Hippocampal formation (tissue), 2 donors: ENCODE data around the gene CDC20B.
"Not testable (repeated sequence)": the region's sequence is repeated elsewhere in the genome, so short reads cannot be mapped to it uniquely, and the experiment has no call there.

ENCODE experiments used
- DNase-seq, 2 donors: peaks; one replicate each; lab custom pipeline; 2025; lab: John Stamatoyannopoulos, UW

Gene CDC20B

DNA sequence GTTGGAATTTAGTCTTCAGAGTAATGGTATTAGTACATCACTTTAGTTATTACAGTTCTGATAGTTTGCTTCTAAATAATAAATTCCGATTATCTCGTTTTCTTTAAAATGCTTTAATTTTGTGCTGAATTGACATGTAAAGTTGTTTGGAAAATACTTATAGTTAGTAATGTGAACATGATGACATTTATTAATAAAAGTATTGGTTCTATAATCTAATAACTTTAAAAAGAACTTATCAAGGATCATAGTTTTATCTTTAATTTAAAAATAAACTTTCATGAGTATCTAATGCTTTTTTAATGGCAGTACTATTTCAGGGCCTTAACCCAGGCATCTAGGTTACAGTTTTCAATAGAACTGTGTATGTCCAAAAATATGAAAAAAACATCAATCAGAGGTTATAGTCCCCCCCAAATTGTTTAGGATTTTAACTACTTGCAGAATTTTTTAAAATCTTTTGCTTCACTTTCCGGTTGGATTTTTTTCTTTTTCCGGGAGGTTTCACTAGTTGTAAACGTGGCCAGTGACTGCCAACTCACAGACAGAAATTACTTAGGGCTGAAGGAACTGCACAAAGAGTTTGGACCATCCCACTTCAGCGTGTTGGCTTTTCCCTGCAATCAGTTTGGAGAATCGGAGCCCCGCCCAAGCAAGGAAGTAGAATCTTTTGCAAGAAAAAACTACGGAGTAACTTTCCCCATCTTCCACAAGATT is 12.3 kb downstream of the CDC20B start:
- DNase-seq = no peak

DNA sequence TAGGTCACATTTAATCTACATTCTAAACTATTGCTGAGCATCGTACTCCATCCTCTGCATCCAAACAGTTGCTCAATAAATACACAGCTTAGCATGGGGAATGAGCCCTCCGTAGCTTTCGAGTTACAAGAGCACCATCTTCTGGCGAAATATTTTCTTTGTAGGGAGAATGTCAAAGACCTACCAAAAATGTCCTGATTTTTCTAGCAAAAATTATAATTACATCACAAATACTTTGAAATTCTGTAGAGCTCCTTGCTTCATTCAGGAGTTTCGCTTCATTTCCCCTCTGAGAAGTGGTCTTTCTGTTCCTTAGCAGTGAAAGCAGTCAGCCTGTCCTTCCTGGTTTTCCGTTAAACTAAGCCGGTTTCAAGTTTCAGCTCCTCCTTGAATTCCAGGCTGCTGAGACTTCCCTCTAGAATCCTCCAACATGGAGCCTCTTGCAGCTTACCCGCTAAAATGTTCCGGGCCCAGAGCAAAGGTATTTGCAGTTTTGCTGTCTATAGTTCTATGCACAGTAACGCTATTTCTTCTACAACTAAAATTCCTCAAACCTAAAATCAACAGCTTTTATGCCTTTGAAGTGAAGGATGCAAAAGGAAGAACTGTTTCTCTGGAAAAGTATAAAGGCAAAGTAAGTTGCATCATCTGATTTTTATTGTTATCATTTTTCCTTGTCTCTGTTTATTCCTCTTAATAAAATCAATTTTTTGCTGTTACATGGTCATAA is 13.0 kb downstream of the CDC20B start, which contains the start of gene GPX8:
Gene GPX8, plus strand, starts transcription at position 409 of the 730 bp plus-strand sequence. Its CDS starts 22 bp downstream, at position 431.
- DNase-seq = peak in 1 of 2 donors; percentile 36

DNA sequence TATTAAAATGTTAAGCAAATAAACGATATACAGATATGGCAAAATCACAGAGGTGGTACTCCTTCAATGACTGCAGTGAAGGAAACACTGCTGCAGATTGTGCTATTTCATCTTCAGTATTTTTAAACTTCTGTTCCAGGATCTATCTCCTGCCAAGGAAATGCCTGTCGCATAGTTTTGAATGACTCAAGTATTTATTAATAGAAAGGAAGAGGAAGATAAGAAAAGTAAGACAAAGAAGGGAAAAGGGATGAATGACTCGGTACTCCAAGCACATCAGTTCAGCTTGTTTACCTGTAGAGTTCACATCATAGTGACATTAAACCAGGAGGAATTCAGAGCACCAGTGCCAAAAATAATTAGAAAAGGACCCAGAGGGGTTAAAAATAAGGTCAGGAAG is 18.1 kb downstream of the CDC20B start:
- DNase-seq = no peak

DNA sequence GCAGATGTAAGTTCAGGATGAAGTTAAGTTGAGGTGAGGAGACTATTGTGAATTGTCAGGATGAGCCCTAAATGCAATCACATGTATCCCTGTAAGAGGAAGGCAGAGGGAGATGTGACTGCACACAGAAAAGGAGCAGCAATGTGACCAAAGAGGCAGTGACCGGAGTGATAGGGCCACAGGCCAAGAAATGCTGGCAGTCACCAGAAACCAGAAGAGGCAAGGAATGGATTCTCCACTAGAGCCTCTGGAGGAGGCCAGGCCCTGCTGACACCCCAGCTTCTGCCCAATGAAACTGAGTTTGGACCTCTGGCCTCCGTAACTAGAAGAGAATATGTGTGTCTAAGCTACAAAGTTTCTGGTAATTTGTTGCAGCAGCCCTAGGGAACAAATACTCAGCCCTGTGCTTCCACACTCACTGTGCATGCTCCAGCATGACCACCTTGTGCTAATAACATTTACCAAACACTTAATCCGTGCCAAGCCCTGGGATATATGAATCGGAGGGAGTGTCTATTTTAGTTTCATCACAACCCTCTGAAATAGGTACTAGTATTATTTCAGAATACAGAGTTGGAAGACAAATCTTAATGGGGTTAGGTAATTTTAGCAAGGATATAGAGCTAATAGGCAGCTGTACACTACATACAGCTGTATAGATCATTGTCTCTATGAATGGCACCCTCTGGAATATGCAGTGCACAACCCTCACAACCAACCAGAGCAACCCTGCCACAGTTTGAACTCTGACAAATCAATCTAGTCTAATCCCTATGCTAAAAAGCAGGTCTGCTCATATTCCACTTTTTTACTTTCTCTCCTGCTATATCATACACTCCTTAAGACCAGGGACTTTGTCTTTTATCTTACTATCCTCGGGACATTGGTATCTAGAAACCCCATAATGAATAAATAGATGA is 20.8 kb downstream of the CDC20B start:
- DNase-seq = no peak

DNA sequence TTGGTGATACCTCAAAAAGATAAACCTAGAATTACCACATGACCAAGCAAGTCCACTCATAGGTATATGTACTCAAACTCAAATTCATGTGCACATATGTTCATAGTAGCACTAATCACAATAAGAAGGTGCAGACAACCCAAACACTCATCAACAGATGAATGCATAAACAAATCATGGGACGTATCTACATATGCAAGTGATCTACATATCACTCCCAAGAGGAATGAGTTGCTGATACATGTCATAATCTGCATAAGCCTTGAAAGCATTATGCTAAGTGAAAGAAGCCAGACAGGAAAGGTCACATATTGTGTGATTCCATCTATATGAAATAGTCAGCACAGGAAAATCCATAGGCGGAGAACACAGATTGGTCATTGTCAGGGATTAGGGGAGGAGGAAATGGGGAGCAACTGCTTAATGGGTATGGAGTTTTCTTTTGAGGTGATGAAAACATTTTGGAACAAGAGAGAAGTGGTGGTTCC is 23.6 kb downstream of the CDC20B start:
- DNase-seq = no peak

DNA sequence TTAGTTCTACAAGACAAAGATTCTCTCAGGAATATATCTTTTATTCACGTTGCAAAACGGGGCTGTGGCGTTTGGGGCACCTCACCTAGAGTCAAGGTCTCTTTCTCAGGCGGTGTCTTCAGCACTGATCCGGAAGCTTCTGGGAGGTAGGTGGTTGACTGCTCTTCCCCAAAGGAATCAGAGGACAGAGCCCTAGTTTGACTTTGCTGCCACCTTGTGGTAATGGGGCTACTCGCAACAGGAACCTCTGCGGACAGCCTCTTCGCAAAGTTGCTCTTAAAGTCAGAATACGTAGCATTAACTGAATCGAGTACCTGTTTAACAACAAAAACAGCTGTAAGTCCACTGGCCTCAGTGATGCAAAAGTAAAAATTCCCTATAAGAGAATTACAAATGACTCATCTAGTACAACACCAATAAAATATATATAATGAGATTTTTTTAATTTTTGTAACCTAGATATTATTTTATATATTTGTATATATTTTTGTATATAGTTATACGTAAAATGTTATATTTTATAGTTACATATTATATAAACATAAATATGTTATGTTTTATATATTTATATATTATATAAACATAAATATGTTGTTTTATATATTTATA is 26.3 kb downstream of the CDC20B start:
- peak; percentile 60 to 62 for DNase-seq

DNA sequence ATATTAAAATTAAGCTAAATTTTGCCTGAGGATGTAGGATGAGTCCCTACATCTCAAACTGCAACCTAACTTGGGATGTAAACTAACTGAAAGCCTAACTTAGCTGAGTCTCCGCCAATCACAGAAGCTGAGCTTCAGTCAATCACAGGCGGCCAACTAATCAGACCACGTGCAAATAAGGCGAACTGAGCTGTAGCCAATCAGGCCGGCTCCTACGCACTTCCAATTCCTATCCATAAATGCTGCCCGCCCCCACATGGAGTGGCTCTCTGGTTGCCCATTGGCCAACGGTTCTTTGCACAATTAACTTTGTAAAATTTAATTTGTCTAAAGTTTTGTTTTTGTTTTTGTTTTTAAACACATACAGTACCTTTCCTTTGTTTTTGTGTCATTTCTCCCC is 26.9 kb downstream of the CDC20B start:
- DNase-seq = no peak

DNA sequence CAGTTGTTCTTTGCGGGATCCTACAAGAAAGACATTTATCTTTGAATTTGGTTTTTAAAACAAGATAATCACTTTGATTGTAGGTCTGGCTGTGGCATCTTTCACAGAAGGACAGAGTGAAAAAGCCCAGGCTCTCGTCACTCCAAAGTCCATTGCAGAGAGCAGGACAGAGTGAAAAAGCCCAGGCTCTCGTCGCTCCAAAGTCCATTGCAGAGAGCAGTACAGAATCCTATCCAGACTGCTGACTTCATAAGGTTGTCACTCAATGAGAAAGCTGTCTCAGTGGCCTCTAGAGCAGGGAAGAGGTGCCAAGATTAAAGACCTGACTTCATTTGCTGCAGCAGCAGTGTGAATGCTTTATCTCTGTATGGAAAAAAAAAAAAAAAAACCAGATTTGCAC is 29.4 kb downstream of the CDC20B start:
- no peak for DNase-seq

DNA sequence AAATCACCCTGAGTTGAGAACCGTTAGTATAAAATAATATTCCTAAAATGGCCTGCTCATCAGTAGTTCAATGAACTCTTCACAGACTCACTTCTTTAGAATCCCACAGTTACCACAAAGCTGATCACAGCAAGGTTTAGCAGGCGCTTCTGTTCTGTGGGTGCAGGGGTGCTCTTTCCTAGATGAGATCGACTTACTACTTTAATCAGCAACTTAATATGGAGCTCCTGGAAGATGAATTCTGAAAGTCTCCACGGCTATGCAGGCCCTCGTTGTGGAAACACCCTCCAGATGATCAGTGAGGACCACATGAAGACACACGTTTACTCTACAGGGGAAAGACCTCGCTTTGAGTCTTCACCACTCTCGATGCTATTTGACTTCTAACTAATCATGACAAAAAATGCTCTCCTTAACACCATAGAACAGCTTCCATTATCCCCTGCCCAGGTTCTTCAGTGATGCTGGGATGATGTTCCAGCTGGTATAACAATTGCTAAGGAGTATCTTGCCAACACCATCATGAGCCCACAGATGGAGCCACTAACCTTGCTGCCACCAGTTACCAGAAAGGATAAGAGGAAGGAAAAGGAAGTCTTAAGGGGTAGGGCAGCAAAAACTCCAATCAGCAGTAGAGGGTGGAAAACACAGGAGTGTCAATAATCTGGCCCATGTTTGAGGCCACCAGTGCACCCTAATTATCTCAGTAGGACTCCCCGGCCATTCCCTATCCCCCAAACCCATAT is 30.9 kb downstream of the CDC20B start:
- DNase-seq = no peak

DNA sequence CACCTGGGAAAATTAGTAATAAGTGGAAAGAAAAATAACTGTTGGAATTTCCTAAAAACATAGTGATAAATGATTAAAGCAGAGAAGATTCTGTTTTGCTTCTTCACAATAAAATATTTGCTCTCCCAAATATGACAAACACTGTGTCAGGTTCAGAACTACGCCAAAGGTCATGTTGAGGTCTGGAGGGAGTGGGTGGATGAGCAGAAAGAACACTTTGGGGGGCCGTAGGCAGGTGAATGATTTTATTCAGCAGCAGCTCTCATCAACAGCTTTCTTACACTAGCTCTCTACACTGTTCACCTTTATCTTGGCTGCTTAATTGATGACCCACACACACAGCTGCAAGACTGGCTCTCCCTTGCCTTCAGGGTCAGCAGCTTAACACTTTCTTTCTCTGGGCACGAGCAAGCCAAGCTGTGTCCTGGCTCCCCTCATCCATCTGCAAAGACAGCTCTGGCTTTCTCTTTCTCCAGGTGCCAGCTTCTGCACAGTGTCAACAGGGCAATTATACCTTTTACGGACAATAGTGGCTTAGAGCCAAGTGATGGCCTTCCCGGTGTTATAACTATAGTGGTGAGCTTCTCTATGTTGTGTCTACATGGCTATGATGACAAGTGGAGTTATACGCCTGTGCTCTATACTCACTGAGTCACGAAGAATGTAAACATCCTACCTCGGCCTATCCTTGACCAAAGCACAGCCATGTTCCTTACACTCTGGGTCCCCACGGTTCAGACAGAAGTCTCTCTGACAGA is 31.9 kb downstream of the CDC20B start:
- no peak for DNase-seq

DNA sequence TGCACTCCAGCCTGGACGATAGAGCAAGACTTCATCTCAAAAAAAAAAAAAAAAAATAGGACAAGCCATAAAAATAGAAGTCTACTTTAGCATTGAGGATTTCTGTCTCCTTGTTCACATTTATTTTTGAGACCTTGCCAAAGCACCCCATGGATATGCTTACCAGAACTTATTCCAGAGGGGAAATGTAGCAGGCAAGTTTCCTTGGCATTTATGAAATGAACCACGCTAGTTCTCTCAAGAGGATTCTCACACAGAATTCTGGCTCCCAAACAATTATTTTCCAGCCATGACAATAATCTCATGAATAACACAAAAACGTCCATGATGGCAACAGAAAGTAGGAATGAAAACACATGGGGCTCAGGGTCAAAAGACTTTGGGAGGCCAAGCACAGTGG is 36.5 kb downstream of the CDC20B start:
- no peak for DNase-seq

DNA sequence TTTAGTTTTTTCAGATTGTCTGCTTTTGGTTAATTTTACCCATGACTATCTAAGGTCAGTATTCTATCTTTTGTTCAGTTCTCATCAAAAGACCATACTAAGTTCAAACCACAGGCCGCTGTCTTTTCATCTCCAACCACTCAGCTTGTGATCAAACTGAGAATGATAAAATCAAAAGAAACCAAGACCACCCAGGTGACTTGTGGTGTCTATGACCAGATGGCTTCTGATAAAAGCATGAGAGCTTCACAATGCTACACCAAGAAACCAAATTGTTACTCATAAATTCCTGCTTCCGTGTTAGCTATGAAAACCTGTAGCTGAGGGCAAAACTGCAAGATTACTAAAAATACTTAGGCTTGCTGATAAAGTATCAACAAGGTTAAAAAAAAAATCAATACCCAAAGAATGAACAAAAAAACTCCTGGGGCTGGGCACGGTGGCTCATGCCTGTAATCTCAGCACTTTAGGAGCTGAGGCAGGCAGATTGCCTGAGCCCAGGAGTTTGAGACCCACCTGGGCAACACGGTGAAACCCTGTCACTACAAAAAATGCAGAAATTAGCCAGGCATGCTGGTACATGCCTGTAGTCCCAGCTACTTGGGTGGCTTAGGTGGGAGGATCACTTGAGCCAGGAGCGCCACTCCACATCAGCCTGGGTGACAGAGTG is 38.8 kb downstream of the CDC20B start:
- DNase-seq = no peak

DNA sequence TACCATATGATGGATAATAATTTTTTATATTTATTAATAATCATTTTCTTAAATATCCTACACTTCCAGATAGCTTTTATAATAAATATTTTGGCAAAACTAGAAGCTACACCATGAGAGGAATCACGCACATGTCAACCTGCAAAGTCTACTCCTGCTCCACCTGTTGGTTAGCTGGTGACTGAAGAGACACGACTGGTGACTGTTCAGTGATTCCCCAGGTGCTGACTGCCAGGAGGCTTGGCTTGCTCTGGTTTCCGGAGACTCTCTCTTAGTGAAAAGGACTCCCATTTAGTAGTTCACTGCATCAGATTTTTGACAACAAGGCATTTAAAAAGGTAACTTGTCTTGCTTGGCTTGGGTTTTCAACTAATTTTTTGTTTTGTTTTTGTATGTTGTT is 49.6 kb downstream of the CDC20B start:
- no peak for DNase-seq

DNA sequence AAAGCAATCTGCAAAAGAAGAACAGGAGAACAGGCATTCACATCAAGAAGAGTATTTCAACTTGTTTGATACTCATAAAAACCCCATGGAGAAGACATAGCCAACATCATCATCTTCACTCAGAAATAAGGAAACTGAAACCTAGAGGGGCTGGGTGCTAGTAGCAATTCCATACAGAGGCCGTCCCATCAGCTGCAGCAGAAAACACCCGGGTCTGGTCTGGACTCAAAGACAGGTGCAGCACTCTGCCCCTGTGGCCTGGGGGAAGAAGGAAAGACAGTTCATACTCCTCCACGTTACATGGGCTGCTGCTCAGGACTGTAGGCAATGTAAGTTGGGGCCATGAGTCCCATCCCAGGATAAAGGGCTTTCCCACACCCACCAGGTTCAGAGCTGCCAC is 58.9 kb downstream of the CDC20B start:
- DNase-seq = no peak

DNA sequence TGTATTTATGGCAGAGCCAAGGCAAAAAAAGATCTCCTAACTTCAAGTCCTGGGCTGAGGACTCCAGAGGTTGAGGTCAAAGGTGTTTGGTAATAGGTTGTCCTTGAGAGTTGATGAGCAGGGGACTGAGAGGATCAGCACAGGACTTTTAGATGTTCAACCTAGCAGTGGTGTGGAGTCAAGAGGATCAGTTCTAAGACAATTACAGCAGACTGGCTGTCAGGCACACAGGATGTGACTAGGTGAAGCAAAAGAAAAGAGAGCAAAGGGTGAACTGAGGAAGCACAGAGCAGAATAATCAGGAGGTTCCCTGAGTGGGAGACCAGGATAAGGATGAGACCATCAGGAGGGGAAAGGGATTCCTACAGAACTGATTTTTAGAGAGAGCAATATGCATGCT is 59.6 kb downstream of the CDC20B start:
- DNase-seq = no peak

DNA sequence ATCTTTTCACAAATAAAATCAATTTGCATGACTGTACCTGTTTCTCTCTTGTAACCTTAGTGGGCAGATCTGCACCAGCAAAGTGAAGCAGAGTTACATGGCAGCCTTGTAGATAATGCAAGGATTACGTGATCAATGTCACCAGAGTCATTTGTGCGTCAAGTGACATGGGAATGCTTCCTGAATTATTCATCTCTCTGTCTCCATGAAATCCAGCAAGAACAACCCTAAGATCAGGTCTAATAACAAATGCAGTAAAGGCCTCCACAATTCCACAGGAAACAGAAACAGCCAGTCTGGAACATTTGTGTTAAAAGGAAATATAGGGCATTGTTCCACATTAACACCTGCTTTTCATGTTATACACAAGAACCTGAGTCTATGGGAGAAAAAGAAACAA is 62.8 kb downstream of the CDC20B start:
- no peak for DNase-seq

DNA sequence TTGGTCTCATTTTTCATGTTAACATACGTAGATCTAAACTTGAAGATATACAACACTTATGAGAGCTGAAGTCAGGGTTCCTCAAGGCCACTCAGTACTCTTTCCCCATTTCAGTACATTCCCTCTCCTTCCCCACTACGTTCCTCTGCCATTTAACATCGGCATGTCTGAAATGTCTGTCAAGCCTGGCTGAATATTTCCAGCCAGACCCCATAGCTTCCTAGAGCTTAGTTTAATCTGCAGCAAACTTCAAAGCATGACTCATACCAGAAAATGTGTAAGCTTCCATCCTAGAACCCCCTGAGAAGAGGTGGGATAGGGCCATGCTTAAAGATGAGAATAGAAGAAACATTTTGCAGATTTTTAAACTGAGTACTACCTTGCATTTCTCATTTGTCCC is 64.3 kb downstream of the CDC20B start:
- DNase-seq = no peak

DNA sequence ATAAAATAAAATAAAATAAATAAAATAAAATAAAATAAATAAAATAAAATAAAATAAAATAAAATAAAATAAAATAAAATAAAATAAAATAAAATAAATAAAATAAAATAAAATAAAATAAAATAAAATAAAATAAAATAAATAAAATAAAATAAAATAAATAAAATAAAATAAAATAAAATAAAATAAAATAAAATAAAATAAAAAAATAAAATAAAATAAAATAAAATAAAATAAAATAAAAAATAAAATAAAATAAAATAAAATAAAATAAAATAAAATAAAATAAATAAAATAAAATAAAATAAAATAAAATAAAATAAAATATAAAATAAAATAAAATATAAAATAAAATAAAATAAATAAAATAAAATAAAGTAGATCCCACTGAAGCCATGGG is 67.0 kb downstream of the CDC20B start:
- not testable (repeated sequence) for DNase-seq

DNA sequence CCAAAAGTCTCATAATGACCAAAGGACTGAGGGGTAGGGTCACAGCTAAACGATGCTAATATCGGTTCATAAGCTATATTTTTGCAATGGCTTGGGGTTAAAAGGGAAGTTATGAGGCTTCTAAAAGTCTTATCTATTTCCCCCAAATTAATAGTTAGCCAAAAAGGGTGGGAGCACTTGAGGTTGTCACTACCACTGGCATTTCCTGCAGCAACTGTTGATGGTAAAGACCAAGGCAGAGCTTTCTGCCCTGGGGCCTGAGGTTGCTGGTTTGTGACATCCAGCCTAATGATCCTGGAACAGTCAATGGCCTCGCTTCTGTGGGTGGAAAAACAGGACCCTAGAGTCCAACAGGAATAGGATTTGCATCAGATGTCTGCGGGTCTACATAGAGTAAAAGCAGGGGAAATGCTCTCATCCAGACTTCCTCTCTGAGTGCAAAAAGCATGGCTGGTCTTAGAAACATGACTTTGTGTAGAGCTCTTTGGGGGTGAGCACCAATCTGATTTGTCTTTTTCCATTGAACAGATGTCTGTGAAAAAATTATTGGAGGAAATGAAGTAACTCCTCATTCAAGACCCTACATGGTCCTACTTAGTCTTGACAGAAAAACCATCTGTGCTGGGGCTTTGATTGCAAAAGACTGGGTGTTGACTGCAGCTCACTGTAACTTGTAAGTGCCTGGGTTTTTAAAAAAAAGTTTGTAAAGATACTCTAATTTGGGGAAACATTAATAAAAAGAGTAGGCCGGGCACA is 67.9 kb downstream of the CDC20B start:
- no peak for DNase-seq
